Smooth muscle cell of trachea (primary cell): ENCODE results near the gene CXorf49B. TPM values are rescaled to one million over a fixed set of nuclear protein-coding genes. Genes with fewer than 3 reads are reported as not detected.

Experiments used
- total RNA-seq: library from RNA; depleted of rRNA; stranded (reverse); fragments of >200 nt; gene quantifications from 2 replicates; pipeline ENCODE4 v1.2.1, GENCODE V29; 2014

The CXorf49B gene
- not detected in 2 replicates for total RNA-seq

GRCh38 chrX:71763049-71763448 is at the start of gene CXorf49B:
CXorf49B (plus strand) TSS chrX:71763349; CDS start chrX:71763424, 75 bp downstream.

DNA sequence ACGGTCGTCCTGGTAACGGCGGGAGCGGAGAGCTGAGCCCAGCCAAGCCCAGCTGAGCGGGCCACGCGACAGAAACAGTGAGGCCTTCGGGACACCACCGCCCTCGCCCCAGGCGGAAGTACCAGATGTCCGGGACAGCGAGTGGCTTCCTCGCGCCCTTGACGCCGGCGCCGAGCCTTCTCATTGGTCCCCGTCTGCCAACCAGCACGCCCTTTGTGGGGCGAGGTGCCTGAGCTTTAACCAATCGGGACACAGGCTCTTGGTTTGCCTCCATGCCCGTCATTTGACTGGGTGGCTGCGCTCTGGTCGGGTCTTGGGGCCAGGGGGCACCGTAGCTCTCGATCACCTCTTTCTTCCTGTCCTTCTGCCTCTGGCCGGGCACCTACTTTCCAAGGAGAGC is 45.0 kb upstream of the CXorf49B start, which contains the start of gene CXorf49:
TSS of gene CXorf49 (minus strand) at position 101 of the 400 bp plus-strand sequence. CDS start 134 bp downstream, outside the sequence.

Other genes starting within 250 kb of the CXorf49B start
- gene OGT, start 230.2 kb upstream of the CXorf49B start, total RNA-seq: 114 and 117 TPM in 2 replicates
- 1.3 and 2.6 TPM in 2 replicates for gene GCNA, start 184.9 kb upstream of the CXorf49B start, total RNA-seq
- not detected in 2 replicates for gene CXCR3, start 144.8 kb upstream of the CXorf49B start, total RNA-seq
- not detected in 2 replicates for gene CXorf49, start 45.1 kb upstream of the CXorf49B start, total RNA-seq
- 16.7 and 19.8 TPM in 2 replicates for gene NHSL2, start 147.5 kb downstream of the CXorf49B start, total RNA-seq